Myocyte (in vitro differentiated cells): ENCODE results near the gene VEGFC. TPM values are rescaled to one million over a fixed set of nuclear protein-coding genes. Genes with fewer than 3 reads are reported as not detected.

Source experiments
- DNase-seq: peaks from one replicate; pipeline ENCODE4 v3.0.0-alpha.2; 2012; ENCODE audit warnings: low read depth
- total RNA-seq: library from RNA; depleted of rRNA; stranded (reverse); fragments of >200 nt; gene quantifications from 2 replicates; pipeline ENCODE4 v1.2.3, GENCODE V29; 2014

Gene VEGFC
- total RNA-seq, 1 donor from 2014 or later = 13.0 TPM

DNA sequence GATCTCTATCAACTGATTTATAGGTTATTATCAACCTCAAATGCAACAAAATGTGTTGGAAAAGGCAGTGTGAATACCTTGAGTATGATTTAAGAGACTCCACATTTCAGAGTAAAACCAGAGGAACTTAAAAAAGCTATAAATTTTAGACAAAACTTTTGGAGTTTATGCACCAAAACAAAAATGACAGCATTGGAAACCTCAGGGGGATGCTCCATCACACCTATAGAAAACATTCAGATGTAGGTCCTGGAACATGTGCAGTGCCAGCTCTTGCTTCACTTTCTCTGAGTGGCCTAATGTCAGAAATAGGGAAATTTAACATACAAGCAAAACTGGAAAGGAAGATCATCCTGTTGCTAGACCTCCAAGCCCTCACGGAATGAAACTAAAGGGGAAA is 5.8 kb upstream of the VEGFC start:
- DNase-seq = no peak

DNA sequence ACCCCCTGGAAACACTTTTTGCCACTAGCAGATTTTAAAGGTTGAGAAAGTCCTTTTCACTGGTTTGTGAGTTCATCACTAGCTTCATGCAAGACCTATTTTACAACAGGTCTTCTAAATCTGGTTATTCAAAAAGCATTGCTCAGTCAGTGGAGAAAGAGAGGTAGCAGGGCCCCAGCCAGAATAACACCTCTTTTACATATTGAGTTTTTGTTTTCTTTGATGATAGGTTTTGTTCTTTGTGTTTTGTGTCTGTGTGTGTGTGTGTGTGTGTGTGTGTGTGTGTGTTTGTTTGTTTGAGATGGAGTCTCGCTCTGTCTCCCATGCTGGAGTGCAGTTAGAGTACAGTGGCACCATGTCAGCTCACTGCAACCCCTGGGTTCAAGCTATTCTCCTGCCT is 2.7 kb upstream of the VEGFC start:
- DNase-seq = no peak

DNA sequence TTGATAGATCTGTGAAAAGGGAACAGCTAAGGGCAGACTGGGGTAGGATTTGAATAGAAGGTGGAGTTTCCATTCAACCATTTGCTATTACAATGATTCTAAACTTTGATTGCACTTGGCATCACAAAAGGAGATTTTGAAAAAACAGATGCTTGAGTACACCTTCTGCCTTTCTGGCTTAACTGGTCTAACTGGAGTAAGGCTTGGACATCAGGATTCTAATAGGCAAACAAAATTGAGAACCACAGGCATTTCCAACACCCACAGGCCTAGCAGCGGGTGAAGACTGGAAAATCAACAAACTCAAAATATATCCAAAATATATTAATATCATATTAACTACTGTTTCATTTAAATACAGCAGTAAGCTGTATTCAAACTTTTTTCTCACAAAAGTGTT is 1.9 kb upstream of the VEGFC start:
- DNase-seq = no peak

DNA sequence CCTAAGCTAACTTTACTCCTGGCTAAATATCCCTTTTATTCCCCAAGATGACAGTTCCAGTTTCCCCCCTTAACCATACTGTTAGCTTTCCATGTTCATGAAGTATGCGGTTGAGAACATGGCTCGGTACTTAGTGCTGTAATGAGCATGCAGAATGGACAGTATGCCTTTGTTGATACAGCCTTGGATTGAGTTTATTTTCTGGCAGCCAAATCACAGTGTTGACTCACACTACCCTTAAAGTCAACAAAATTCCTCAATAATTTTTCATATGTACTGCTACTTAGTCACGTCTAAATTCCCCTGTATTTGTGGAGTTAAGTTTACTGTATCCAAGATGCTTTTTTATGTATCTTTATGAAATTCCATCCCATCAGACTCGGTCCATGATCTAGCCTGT is 1.4 kb upstream of the VEGFC start:
- peak; percentile 45 for DNase-seq

DNA sequence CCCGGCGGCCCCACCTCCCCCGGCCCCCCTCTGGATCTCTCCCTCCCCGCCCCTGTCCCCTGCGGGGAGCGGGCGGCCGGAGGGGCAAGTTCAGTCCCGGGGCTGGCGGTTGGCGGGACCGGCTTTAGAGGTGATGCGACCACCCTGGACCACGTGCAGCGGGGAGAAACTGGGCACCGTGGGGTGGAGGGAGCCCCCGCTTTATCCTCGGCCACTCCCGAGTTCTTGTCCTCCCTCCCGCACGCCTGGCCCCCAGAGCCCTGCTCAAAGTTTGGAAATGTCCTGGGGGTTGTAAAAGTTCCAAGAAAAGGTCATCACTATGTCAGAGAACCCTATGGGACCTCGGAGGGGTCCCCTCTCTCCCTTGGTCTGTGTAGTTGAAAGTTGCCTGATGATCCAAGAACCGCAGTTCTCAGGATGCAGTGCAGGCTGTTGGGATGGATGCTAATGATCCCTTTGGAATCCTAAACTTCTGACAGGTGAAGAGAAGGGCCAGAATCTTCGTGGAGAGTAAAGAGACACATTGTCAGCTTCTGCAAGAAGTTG is 411 bp upstream of the VEGFC start:
- DNase-seq = no peak

DNA sequence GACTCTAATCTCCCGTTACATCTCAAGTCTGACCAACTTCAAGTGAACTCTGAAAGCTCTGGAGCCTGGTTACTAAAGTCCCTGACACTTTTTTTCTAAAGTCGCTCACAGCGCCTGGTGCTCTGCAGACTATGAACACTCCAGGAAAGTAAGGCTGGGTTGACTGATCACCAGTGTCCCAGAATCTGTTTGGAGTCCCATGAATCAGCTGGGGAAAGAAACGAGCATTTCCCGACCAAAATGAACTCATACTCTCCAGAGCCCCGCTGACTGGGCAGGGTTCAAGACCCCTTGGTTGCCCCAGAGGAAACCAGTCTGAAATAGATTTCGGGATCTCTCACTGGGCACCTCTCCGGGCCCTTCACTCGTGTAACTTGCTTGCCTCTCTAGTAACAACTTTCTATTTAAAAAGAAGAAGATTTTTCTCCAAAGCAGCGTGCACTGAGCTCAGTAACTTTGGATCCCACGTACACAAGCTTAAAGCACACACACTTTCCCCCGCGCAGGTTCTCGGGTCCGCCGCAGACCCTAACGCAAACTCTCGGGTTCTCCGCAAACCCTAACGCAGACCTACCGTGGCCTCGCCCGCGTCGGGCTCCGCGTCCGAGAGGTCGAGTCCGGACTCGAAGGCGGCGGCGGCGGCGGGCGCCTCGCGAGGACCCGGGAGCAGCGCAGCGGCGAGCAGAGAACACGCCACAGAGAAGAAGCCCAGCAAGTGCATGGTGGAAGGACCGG is 964 bp downstream of the VEGFC start:
- DNase-seq = peak; percentile 77

DNA sequence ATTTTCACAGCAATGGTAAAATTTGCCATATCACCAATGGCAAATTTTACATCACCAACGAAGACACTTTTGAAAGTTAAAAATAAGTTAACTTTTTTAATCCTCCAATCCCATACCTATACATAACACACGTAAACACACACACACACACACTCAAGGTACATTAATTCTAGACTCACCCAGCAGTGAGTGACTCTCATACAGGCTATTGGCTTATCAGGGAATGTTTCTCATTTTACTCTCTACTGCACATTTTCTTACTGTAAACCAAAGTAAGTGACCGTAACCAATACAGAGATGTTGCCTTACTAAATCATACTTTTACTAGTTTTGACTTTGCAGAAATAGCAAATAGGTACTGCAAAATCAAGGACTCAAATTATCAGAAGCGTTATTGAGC is 2.3 kb downstream of the VEGFC start:
- no peak for DNase-seq

DNA sequence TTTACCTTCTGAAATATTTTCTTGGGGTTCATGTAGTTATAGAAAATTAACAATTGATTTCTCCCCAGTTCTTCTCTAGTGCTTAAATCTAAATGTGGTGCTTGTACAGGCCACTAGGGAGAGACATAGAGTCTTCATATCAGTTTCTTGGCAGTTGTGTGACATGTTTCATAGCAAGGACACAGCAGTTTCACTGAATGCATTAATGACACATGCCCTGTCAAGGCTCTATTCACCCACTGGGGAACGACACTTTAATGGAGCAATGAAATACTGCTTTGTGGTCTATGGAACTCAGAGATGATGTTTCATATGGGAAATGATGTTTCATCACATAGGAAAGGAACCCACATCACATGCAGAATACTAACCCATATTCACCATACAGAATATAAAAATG is 2.8 kb downstream of the VEGFC start:
- peak; percentile 85 for DNase-seq

DNA sequence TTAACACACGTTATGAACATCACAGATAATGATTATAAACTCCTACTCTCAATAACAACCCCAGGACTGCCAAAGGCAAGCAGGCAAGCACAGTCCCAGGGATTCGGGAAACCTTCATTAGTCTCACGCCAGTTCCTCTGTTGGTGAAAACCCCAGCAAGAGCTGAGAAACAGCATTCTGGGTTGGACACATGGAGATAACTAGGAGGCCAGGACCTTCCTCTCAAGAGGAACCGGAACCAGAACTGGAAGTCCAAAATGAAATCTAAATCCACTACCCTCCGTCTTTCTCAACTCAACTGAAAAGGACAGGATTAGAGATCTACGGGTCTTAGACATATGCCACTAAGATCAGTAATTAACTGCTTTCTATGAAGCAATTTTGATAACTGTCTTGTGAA is 3.8 kb downstream of the VEGFC start:
- peak; percentile 59 for DNase-seq

DNA sequence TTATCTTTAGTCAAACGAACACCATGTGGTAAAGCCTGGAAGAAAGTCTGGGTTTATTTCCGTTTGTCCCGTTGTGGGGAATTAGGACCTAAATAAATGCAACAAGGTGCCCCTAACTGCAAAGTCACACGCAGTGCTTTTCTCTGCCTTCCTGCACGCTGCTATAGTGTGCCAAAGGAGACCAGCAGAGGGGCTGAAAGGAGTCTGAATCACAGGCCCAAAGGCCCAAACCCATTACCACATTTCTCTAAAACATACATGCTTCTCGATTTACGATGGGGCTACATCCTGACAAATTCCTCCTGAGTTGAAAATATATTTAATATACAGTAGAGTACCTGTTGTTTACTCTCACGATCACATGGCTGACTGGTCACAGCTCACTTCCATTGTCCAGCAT is 4.5 kb downstream of the VEGFC start:
- DNase-seq = peak; percentile 53

DNA sequence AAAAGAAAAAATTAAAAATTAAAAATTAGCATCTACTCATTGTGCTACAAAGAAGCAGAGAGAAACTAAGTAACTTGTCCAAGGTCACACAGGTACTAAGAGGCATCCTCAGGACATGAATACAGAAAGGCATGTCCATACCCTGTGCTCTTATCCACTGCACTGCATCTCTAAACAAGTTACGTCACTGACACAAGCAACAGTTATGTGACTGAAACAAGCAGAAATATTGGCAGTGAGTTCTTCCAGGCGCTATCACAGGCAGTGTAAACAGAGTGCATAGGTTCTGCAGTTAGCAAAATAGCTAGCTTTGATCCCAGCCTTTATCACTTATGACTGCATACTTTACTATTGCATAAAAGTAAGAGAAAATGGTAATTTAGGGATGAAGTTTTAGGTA is 7.9 kb downstream of the VEGFC start:
- no peak for DNase-seq

DNA sequence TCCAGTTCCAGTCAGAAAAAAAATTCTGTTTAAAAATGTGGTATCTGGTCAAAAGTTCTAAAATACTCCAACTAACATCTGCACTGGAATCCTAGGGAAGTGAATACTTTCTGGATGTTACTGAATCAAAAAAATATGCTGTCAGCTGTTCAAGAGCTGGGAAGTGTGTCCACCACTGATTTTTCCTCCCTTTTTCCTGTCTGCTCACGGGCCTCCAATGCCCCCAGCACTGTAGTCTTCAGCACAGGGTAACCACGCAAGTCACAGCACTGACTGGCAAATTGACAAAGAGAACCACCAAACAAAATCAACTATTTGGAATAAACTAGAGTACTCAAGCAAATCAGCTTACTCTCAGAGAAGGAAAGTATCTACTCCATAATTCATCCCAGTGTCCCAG is 9.9 kb downstream of the VEGFC start:
- DNase-seq = peak; percentile 67

DNA sequence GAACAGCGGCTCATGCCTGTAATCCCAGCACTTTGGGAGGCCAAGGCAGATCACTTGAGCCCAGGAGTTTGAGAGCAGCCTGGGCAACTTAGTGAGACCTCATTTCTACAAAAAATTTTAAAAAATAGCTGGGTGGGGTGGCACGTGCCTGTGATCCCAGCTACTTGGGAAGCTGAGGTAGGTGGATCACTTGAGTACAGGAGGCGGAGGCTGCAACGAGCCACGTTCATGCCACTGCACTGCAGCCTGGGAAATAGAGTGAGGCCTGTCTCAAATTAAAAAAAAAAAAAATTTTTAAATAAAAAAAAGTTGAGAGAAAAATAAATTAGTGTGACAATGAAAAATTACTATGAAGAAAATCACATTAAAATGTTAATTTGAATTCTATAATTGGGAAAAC is 10.5 kb downstream of the VEGFC start:
- DNase-seq = no peak

DNA sequence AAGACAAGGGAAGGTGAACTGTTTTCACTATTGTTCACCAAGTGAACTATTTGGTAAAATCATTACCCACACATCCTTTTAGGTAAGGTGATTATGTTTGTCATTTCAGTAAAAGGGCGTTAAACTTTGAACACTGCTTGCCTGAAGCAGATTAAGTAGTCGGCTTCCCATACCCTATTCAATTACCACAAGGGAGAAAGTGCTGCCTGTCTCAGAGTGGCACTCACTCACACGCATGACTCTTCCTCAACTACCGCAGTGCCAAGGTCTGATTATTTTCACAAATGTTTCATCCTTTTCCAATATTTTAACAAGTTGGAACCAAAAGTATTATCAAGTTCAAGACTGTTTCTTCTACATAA is 11.0 kb downstream of the VEGFC start:
- peak; percentile 53 for DNase-seq

DNA sequence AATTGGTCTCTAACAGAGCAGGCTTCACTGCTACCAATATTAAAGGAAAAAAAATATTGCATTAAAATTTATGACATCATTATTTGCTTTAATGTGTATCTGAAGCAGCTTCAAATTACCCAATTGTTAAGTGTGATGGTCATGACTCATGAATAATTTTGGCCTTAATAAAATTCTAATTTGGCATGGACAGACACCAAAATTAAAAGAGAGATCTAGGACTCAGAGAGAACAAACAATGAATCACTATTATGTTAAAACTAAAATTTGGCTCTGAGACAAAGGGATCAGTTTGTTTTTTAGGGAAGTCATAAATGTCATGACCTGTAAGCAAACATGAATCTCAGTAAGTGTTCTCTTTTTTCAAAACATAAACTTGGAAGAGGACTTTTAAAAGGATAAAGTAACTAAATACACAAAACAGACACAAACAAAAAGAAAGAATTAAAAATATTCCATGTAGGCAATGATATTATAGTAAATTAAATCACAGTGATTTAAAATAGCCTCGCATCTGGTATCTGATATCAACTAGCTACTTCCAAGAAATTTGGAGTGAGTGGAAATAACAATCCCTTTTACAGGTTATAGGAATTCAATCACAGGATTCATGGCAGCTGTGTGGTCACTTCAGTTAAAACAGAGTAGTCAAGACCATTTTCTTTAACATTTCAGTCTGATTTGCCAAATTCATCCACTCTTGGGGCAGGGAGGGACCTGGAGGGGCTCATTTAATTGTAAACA is 11.6 kb downstream of the VEGFC start:
- peak; percentile 57 for DNase-seq

DNA sequence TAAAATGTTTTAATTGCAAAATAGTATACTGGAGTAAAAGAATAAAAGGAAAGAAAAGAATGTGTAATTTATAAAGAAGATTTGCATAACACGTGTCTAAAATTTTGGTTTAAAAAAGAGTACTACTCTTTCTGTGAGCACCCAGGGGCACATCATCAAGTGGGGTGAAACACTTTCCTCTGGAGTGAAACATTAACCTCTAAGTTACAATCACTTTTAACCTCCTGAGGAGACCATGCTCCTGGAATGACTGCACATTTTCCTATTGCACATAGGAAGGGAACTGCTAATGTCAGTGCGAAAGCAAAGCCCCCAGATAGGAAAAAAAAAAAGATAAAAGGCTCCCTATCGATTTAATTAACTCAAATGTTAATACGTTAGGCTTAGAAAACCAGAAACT is 13.3 kb downstream of the VEGFC start:
- no peak for DNase-seq

DNA sequence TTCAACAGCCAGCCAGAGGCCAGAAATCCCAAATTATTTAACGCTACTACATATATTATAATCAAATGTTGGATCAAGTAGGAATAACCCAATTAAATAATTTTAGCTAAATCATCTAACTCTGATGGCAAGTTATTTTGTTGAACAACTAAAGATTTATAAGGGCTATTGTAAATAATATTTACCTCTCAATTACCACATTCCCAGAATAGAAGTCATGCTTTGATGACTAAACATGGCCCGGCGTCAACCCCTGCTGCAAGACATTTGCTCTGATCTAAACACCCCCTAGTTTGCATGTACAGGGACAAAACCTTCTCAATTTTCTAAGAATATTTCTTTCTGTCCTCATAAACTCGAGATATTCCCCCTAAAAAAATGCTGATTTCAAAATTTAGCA is 14.2 kb downstream of the VEGFC start:
- peak; percentile 56 for DNase-seq

DNA sequence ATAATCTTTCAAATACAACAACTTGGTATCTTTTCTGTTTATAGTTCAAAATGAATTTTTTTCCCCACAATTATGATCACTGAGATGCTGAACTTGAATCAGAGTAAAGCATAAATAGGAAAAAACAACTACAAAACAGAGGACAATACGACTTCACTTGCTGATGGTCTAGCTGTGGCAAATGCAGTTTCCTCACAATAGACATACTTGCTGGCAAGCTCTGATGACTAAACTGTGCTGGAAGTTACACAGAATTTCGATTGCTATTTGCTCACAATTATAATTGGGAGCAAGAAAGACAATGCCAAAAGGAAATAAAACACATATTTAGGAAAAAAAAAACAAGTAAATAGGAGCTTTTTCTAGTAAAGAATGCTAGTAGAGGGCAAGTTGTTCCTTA is 14.7 kb downstream of the VEGFC start:
- peak; percentile 62 for DNase-seq

DNA sequence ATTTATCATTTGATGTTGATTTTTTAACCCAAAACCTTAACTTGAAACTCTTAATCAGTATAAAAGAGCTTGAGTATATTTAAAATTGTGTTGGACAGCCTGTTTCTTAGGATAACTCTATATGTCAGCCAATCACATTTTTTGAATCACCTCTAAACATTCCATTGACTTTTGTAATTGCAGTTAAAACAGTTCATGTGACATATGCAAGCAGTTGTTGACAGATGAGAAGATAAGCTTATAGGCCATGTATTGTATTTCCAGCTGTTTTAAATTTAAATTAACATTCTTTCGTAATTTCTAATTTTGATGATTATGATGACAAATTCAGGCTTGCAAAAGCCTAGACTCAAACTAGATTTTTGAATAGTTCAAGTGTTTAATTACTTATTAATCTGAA is 17.4 kb downstream of the VEGFC start:
- no peak for DNase-seq

DNA sequence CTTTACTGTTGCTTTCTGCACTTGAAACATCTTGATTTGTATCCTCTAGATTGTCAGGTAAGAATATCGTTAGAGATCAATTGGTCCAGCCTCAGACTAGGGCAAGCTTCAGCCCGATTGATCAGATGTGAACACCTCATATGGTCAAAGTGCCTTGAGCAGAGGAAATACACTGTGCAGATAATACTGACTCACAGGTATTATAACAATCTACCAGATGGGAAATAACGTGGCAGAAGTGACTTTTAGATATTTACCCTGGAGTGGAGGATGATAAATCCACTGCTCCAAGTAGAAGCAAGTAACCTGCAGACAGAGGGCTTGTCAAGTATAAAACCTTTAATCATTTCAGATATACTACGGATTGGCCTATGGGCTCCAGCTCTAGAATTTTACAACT is 17.9 kb downstream of the VEGFC start:
- DNase-seq = no peak

DNA sequence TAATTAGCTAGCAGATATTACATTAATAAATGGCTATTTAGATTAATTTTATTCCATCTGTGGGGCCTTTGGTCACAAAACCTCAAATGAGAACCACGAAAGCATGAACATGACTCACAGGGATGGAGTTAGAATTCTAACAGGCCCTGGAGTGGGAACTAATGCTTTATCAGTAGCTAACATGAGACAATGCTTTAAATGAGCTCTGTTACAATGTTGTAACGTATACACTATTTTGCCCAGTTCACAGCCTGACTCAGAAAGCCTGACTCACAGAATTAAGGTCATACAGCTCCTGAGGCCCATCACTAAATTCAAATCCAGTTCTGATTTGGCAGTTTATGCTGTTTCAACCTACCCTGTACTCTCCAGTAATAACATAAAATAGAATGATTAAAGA is 23.2 kb downstream of the VEGFC start:
- DNase-seq = peak; percentile 75

DNA sequence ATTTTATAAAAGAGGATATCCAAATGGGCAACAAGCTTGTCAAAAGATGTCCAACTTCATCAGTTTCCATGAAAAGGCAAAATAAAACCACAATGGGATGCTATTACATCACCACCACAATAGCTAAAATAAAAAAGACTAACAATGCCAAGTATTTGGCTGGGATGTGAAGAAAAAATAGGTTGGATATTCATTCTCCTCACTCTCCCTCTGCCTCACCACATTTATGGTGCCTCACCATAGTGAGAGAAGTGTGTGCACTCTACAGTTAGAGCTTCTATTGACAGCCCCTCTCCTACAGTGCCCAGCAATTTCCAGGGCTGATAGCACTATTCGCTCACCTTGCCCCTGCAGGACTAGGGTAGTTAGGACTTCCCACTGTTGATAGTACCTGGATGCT is 25.5 kb downstream of the VEGFC start:
- DNase-seq = peak; percentile 68
